HG03159 (cell line): Measurements from ENCODE around the gene IDI2.

Experiments
- ATAC-seq: cut with Tn5 transposase; IDR thresholded peaks from one replicate; pipeline ENCODE4 v1.9.1; 2021; ENCODE audit warnings: mild to moderate bottlenecking, moderate library complexity; ENCODE audit not compliant: unreplicated experiment

Gene IDI2

GRCh38 chr10:983971-984655, 41.5 kb downstream of the IDI2 start:
- ATAC-seq = no peak

GRCh38 chr10:983401-983800, 42.3 kb downstream of the IDI2 start:
- ATAC-seq = no peak

- ATAC-seq = no peak
Measured at GRCh38 chr10:980468-981093, 45.1 kb downstream of the IDI2 start.

GRCh38 chr10:978826-979421, 46.7 kb downstream of the IDI2 start:
- no peak for ATAC-seq

- ATAC-seq = no peak
Measured at GRCh38 chr10:976316-976715, 49.3 kb downstream of the IDI2 start.

GRCh38 chr10:974785-975074, 50.9 kb downstream of the IDI2 start:
- ATAC-seq = no peak

- no peak for ATAC-seq
Measured at GRCh38 chr10:974038-974784, 51.4 kb downstream of the IDI2 start.

GRCh38 chr10:972763-973162, 52.9 kb downstream of the IDI2 start:
- ATAC-seq = no peak

- no peak for ATAC-seq
Measured at GRCh38 chr10:971613-972012, 54.0 kb downstream of the IDI2 start.

- ATAC-seq = no peak
Measured at GRCh38 chr10:971150-971542, 54.5 kb downstream of the IDI2 start.

- no peak for ATAC-seq
Measured at GRCh38 chr10:970311-971149, 55.1 kb downstream of the IDI2 start.

- ATAC-seq = no peak
Measured at GRCh38 chr10:969473-970150, 56.0 kb downstream of the IDI2 start.
